Lung (tissue), 12 donors: ENCODE measurements around the gene AFAP1. TPM values are rescaled to one million over a fixed set of nuclear protein-coding genes. Genes with fewer than 3 reads are reported as not detected.

Source experiments
- ATAC-seq: fragments of 200-7000 bp; cut with Tn5 transposase; one replicate; pipeline ENCODE4 v1.9.1; 2020; ENCODE audit warnings: moderate number of reproducible peaks; ENCODE audit not compliant: insufficient read depth, low FRiP score
- DNase-seq, 3 donors: peaks; one replicate each; pipeline ENCODE4 v3.0.0-alpha.2; 2013 to 2017
- H3K27ac ChIP-seq, 2 donors: one replicate each; pipeline ENCODE4 v1.5.1; 2013; ENCODE audit warnings: mild to moderate bottlenecking in 2 of 2, moderate library complexity in 2 of 2, control low read depth in 1 of 2, inconsistent platforms in 1 of 2, low read depth in 1 of 2, low read length in 1 of 2
- H3K27me3 ChIP-seq, 3 donors: one replicate each; pipeline ENCODE4 v1.5.1; 2013; ENCODE audit warnings: low read length in 2 of 3; ENCODE audit not compliant: control insufficient read depth in 3 of 3, insufficient read depth in 3 of 3
- H3K36me3 ChIP-seq, 4 donors: one replicate each; pipeline ENCODE4 v1.5.1; 2013; ENCODE audit warnings: low read length in 4 of 4, mild to moderate bottlenecking in 1 of 4, moderate library complexity in 1 of 4; ENCODE audit not compliant: control insufficient read depth in 4 of 4, insufficient read depth in 4 of 4
- H3K4me1 ChIP-seq, 5 donors: one replicate each; pipeline ENCODE4 v1.5.1; 2013; ENCODE audit warnings: low read length in 5 of 5, mild to moderate bottlenecking in 2 of 5, moderate library complexity in 1 of 5; ENCODE audit not compliant: control insufficient read depth in 5 of 5, insufficient read depth in 5 of 5
- H3K4me3 ChIP-seq: one replicate; pipeline ENCODE4 v1.5.1; 2013; ENCODE audit warnings: mild to moderate bottlenecking, control low read depth, moderate library complexity
- H3K9ac ChIP-seq, 2 donors: one replicate each; pipeline ENCODE4 v1.5.1; 2013; ENCODE audit warnings: low read length in 2 of 2, control low read depth in 1 of 2; ENCODE audit not compliant: insufficient read depth in 1 of 2
- H3K9me3 ChIP-seq, 4 donors: one replicate each; pipeline ENCODE4 v1.5.1; 2013; ENCODE audit warnings: low read length in 3 of 4, mild to moderate bottlenecking in 1 of 4, moderate library complexity in 1 of 4; ENCODE audit not compliant: control insufficient read depth in 4 of 4, insufficient read depth in 3 of 4
- CTCF ChIP-seq: IDR thresholded peaks from 2 replicates; pipeline ENCODE4 v1.5.1; 2012; ENCODE audit warnings: mild to moderate bottlenecking; ENCODE audit errors: control extremely low read depth, extremely low read depth
- WGBS, 2 donors: extraction: QIAGEN DNeasy Blood & Tissue Kit; methylation state at CpG; one replicate each; pipeline ENCODE4 v1.1.7; 2013; 5-methylcytosine and 5-hydroxymethylcytosine counted together
- polyA plus RNA-seq, 2 donors: library from polyadenylated mRNA; stranded (reverse); fragments of 200-250 nt; gene quantifications; one replicate each; pipeline ENCODE4 v1.2.1, GENCODE V29; 2013
- total RNA-seq, 2 donors: library from RNA; depleted of rRNA in 1 of 2; stranded (reverse); fragments of >200 nt in 1 of 2; gene quantifications; one replicate each; pipeline ENCODE4 v1.2.1, GENCODE V29; 2014 to 2021
- donor health status: control.
- donor health status: control.
- donor health status: Bipolar disorder and iron deficiency.
- donor health status: healthy.
- donor health status: DM: yes; HTN: yes; CAD: no.

AFAP1 gene
- total and polyA plus RNA-seq, 4 donors = 5.3 to 34.1 (median 12.3) TPM

- H3K36me3 ChIP-seq = no peaks in the 10 kb centered on the region
- H3K4me1 ChIP-seq = peaks cover 7 to 52% (median 20%) of the 10 kb centered on the region in 5 donors
- no peaks in the 10 kb centered on the region for H3K27me3 ChIP-seq
- no peak overlapping the region for H3K4me3 ChIP-seq
- DNase-seq (peak in 1 of 3 donors; percentile 30), ATAC-seq (no peak)
- TF ChIP-seq CTCF = no peak
- 82% methylated on average over 13 of the region's 13 CpGs for WGBS, 2 donors
- no peaks in the 10 kb centered on the region for H3K9me3 ChIP-seq
- H3K9ac ChIP-seq = no peak overlapping the region
- H3K27ac ChIP-seq = no peak overlapping the region
Measured at GRCh38 chr4:7901311-7901885, 38.3 kb downstream of the AFAP1 start.

- WGBS, 2 donors = 63% methylated on average over 8 of the region's 9 CpGs
- H3K36me3 ChIP-seq = no peaks in the 10 kb centered on the region
- TF ChIP-seq CTCF = no peak
- H3K27me3 ChIP-seq = no peaks in the 10 kb centered on the region
- H3K27ac ChIP-seq = no peak overlapping the region
- H3K9ac ChIP-seq = no peak overlapping the region
- ATAC-seq = no peak
- peaks cover 3 to 42% (median 12%) of the 10 kb centered on the region in 5 donors for H3K4me1 ChIP-seq
- H3K4me3 ChIP-seq = no peak overlapping the region
- DNase-seq = peak in 2 of 3 donors; percentile 38 to 50
- H3K9me3 ChIP-seq = no peaks in the 10 kb centered on the region
Measured at GRCh38 chr4:7900334-7900909, 39.2 kb downstream of the AFAP1 start.

- TF ChIP-seq CTCF = no peak
- no peaks in the 10 kb centered on the region for H3K27me3 ChIP-seq
- no peak overlapping the region for H3K9ac ChIP-seq
- H3K27ac ChIP-seq = no peak overlapping the region
- 69 to 70% methylated on average over 9 of the region's 9 CpGs for WGBS, 2 donors
- H3K9me3 ChIP-seq = no peaks in the 10 kb centered on the region
- H3K4me1 ChIP-seq = peaks cover under 1 to 31% (median 8%) of the 10 kb centered on the region in 5 donors
- ATAC-seq = no peak
- H3K36me3 ChIP-seq = no peaks in the 10 kb centered on the region
- no peak overlapping the region for H3K4me3 ChIP-seq
- DNase-seq = no peak
Measured at GRCh38 chr4:7899184-7899869, 40.3 kb downstream of the AFAP1 start.
